ENCODE data around the gene SLFN5.

DNA sequence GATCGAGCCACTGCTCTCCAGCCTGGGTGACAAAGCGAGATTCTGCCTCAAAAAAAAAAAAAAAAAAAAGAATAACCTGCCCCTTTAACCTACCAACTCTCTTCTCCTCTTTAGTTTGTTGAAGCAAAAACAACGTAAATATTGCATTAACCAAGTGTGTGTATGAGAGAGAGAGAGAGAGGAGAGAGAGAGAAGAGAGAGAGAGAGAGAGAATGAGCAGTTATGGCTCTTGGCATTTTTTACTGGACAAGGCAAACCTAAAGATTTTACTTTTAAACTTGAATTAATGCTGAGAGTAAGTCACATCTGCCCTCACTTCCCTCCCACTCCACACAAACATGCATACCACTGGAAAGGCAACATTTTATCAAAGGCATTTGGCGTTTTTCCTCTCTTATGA lies 3.0 kb upstream of the SLFN5 start:
- TF ChIP-seq RAD21 (IDR thresholded peaks at IDR 0.05): no peak
- no peak for TF ChIP-seq CTCF (IDR thresholded peaks at IDR 0.05; ENCODE audit: low read depth, low read length, missing input control)
